ENCODE data around the gene DHX16. TPM values are rescaled to one million over a fixed set of nuclear protein-coding genes. Genes with fewer than 3 reads are reported as not detected.

DHX16 gene
- total and polyA plus RNA-seq, 2 experiments from 2014 or later: 23.6 to 30.6 TPM

DNA sequence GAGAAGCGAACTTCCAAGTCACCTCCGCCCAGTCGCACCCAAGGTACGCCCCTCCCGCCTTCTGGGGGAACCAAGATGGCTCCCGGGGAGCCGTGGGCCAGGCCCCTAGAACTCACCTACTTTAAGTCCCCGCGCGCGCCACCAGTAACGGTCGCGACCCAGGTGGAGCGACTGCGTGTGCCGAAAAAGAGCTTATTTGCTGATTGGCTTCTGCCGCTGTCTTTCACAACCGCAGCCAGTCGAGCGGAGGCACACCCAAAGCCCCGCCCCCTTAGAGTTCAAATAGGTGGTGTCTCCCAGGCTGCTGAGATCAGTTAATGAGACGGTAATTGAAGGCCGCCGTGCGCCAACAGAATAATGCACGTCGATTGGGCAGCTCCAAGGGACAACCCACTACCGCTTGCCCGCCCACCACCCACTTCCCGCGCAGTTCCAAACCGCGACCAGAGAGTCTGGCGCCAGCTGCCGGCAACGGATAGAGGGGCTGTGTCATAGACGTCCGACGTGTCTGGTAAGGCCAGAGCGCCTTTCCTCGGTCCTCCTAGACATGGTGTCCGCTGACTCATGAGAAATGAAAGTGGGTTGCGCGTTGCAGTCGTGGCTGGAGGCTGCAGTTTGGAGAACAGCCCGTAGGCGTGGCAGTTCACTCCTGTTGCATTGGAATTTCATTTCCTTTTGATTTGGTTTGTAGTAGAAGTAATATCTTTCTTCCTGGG lies 44.5 kb upstream of the DHX16 start, which contains the start of gene MDC1:
MDC1 (minus strand) TSS at position 153 of the 716 bp plus-strand sequence. CDS start 2,106 bp downstream, outside the sequence.
- Histone ChIP-seq H2AFZ (peak within 1 kb of the TSS; percentile 68), H3K9ac (peak within 1 kb of the TSS; percentile 99), H3K27ac (peak within 1 kb of the TSS; percentile 94), H3F3A (ENCODE audit: insufficient read depth) (peaks cover 32% of the 10 kb centered on the region), H3K36me3 (ENCODE audit: low read depth) (peaks cover 7% of the 10 kb centered on the region; the same call in 1 of the 2 replicates), H4K20me1 (ENCODE audit: insufficient read depth) (no peaks in the 10 kb centered on the region; the same call in 1 of the 2 replicates), H3K79me2 (ENCODE audit: insufficient read depth) (peaks cover 68% of the 10 kb centered on the region), H3K4me3 (peak within 1 kb of the TSS; percentile 76), H3K4me2 (ENCODE audit: unreplicated experiment) (peak within 1 kb of the TSS; percentile 93), H3K27me3 (replicated peaks; ENCODE audit: insufficient read depth) (no peaks in the 10 kb centered on the region), H3K9me2 (ENCODE audit: insufficient read depth) (no peaks in the 10 kb centered on the region), H3K9me3 (ENCODE audit: low read depth) (no peaks in the 10 kb centered on the region), H3K4me1 (ENCODE audit: insufficient read depth) (peaks cover 18% of the 10 kb centered on the region)
- in situ Hi-C loops (cut with MboI): no loop called here
- 1% methylated on average over 48 of the region's 48 CpGs for WGBS, 2 experiments (ENCODE audit: low coverage in 1 of 2, low lambda C conversion rate in 2 of 2, missing lambda C conversion rate in 2 of 2)
- TF ChIP-seq EZH2 (IDR thresholded peaks at IDR 0.05; ENCODE audit: insufficient read depth, poor library complexity, severe bottlenecking) (no peak), EZH2phosphoT487 (IDR thresholded peaks at IDR 0.05; ENCODE audit: insufficient read depth, low read depth) (no peak)
- peak; percentile 100 for DNase-seq

DNA sequence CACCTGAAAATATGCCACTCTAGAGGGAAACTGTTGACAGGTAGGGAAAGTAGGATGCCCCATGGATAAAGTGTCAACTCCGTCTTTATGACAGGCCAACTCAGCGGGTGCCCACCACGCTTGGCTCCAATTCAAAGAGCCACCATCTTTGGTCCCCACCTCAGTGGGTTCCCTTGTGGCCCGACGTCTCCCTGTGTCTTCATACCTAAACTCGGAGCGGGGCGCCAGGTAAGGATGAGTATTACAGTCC lies 44.0 kb upstream of the DHX16 start:
- in situ Hi-C loops (cut with MboI): no loop called here
- Histone ChIP-seq H3K27me3 (replicated peaks; ENCODE audit: insufficient read depth) (no peaks in the 10 kb centered on the region), H3K9me2 (ENCODE audit: insufficient read depth) (no peaks in the 10 kb centered on the region), H3K4me1 (ENCODE audit: insufficient read depth) (peaks cover 18% of the 10 kb centered on the region), H3K27ac (peak overlapping the region; percentile 86), H3F3A (ENCODE audit: insufficient read depth) (peaks cover 27% of the 10 kb centered on the region), H4K20me1 (ENCODE audit: insufficient read depth) (no peaks in the 10 kb centered on the region), H3K9ac (peak overlapping the region; percentile 93), H2AFZ (peak overlapping the region; percentile 68), H3K4me2 (ENCODE audit: unreplicated experiment) (peak overlapping the region; percentile 89), H3K36me3 (ENCODE audit: low read depth) (peaks cover 3% of the 10 kb centered on the region; the same call in 1 of the 2 replicates), H3K4me3 (peak overlapping the region; percentile 76), H3K9me3 (ENCODE audit: low read depth) (no peaks in the 10 kb centered on the region), H3K79me2 (ENCODE audit: insufficient read depth) (peaks cover 64% of the 10 kb centered on the region)
- WGBS, 2 experiments (ENCODE audit: low coverage in 1 of 2, low lambda C conversion rate in 2 of 2, missing lambda C conversion rate in 2 of 2): 1 to 4% methylated on average over 8 of the region's 8 CpGs
- no peak for DNase-seq
- TF ChIP-seq EZH2phosphoT487 (IDR thresholded peaks at IDR 0.05; ENCODE audit: insufficient read depth, low read depth) (no peak), EZH2 (IDR thresholded peaks at IDR 0.05; ENCODE audit: insufficient read depth, poor library complexity, severe bottlenecking) (no peak)

DNA sequence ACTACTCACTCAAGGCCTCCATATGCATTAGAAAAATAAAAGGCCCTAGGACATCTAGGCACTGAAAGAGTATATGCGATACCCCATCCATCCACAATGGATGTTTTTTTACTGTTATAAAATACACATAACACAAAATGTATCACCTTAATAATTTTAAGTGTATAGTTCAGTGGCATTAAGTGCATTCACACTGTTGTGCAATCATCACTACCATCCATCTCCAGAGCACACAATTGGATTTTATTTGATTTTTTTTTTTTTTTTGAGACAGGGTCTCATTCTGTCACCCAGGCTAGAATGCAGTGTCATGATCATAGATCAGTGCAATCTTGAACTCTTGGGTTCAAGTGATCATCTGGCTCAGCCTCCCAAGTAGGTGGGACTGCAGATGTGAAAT lies 41.5 kb upstream of the DHX16 start:
- no peak for DNase-seq
- Histone ChIP-seq H3K36me3 (ENCODE audit: low read depth) (peaks cover 3% of the 10 kb centered on the region; the same call in 1 of the 2 replicates), H3K27ac (no peak overlapping the region), H3K4me3 (no peak overlapping the region), H3K9ac (no peak overlapping the region), H3K4me1 (ENCODE audit: insufficient read depth) (peaks cover 17% of the 10 kb centered on the region), H3F3A (ENCODE audit: insufficient read depth) (peaks cover 13% of the 10 kb centered on the region), H3K4me2 (ENCODE audit: unreplicated experiment) (no peak overlapping the region), H4K20me1 (ENCODE audit: insufficient read depth) (no peaks in the 10 kb centered on the region), H2AFZ (no peak overlapping the region), H3K9me2 (ENCODE audit: insufficient read depth) (no peaks in the 10 kb centered on the region), H3K27me3 (replicated peaks; ENCODE audit: insufficient read depth) (no peaks in the 10 kb centered on the region), H3K9me3 (ENCODE audit: low read depth) (no peaks in the 10 kb centered on the region), H3K79me2 (ENCODE audit: insufficient read depth) (peaks cover 43% of the 10 kb centered on the region)
- in situ Hi-C loops (cut with MboI): no loop called here
- TF ChIP-seq EZH2phosphoT487 (IDR thresholded peaks at IDR 0.05; ENCODE audit: insufficient read depth, low read depth) (no peak), EZH2 (IDR thresholded peaks at IDR 0.05; ENCODE audit: insufficient read depth, poor library complexity, severe bottlenecking) (no peak)
- 96 to 100% methylated on average over 1 of the region's 1 CpG for WGBS, 2 experiments (ENCODE audit: low coverage in 1 of 2, low lambda C conversion rate in 2 of 2, missing lambda C conversion rate in 2 of 2)

DNA sequence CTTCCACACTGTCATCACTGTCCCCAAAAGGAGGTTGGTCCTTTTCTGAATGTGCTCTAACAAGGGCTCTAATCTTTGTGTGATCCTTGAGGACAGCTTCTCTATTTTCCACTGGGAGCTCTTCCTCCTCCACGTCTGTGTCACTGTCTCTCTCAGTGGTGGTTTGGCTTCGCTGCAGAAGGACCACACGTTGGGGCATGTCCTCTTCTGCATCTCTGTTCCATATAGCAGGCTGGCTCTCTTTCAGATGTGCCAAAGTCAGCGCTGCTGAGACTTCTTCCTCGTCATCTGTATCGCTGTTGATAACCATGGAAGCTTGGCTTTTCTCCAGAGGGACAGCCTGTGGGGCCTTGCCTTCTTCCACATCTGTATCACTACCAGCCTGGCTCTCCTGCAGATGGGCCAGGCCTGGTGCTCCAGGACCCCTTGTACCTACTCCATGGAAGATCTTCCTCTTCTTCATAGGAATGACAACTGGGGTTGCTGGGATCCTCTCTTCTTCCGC lies 39.7 kb upstream of the DHX16 start:
- TF ChIP-seq EZH2 (IDR thresholded peaks at IDR 0.05; ENCODE audit: insufficient read depth, poor library complexity, severe bottlenecking) (no peak), EZH2phosphoT487 (IDR thresholded peaks at IDR 0.05; ENCODE audit: insufficient read depth, low read depth) (no peak)
- DNase-seq: no peak
- no peak overlapping the region for H3K4me2 ChIP-seq (ENCODE audit: unreplicated experiment)
- WGBS, 2 experiments (ENCODE audit: low coverage in 1 of 2, low lambda C conversion rate in 2 of 2, missing lambda C conversion rate in 2 of 2): 77 to 80% methylated on average over 7 of the region's 7 CpGs
- H3K27me3 ChIP-seq (replicated peaks; ENCODE audit: insufficient read depth): no peaks in the 10 kb centered on the region
- H3K4me3 ChIP-seq: no peak overlapping the region
- H3K27ac ChIP-seq: no peak overlapping the region
- H3K36me3 ChIP-seq (ENCODE audit: low read depth): peaks cover 3% of the 10 kb centered on the region; the same call in 1 of the 2 replicates
- no peak overlapping the region for H3K9ac ChIP-seq
- H3K9me3 ChIP-seq (ENCODE audit: low read depth): no peaks in the 10 kb centered on the region
- no peak overlapping the region for H2AFZ ChIP-seq
- in situ Hi-C loops (cut with MboI): no loop called here
- H4K20me1 ChIP-seq (ENCODE audit: insufficient read depth): no peaks in the 10 kb centered on the region
- H3K9me2 ChIP-seq (ENCODE audit: insufficient read depth): no peaks in the 10 kb centered on the region
- H3K4me1 ChIP-seq (ENCODE audit: insufficient read depth): peaks cover 5% of the 10 kb centered on the region; the same call in 1 of the 2 replicates
- no peaks in the 10 kb centered on the region for H3F3A ChIP-seq (ENCODE audit: insufficient read depth)
- peaks cover 29% of the 10 kb centered on the region for H3K79me2 ChIP-seq (ENCODE audit: insufficient read depth)
